ENCODE data around the gene GSTM1.

- TF ChIP-seq CTCF (IDR thresholded peaks at IDR 0.05) (no peak), POLR2A (IDR thresholded peaks at IDR 0.05) (no peak)
Measured at GRCh38 chr1:109657395-109657794, 30.2 kb upstream of the GSTM1 start.

All from Peyer's patch (tissue), 4 donors.